Right forelimb (tissue), 1 donor: ENCODE data around the gene VSIG2.
A peak's percentile ranks its signal among the peaks of the same experiment; 100 is the strongest.

ENCODE experiments used
- DNase-seq: peaks from one replicate; pipeline ENCODE4 v3.0.0-alpha.2; 2018

The VSIG2 gene

DNA sequence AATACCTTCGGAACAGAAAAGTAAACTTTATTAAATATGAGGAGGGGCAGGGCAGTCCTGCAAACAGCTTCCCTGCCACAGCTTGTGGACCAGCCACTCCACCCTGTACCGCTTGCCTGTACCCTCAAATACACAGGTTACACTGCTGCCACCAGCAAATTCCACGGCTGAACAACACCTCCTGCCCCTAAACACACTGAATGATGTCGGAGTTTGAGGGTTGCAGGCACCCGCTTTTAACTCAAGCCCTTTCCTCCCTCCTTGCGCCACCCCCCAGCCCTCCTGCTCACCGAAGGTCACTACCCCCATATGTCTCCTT is 4.0 kb downstream of the VSIG2 start:
- no peak for DNase-seq

DNA sequence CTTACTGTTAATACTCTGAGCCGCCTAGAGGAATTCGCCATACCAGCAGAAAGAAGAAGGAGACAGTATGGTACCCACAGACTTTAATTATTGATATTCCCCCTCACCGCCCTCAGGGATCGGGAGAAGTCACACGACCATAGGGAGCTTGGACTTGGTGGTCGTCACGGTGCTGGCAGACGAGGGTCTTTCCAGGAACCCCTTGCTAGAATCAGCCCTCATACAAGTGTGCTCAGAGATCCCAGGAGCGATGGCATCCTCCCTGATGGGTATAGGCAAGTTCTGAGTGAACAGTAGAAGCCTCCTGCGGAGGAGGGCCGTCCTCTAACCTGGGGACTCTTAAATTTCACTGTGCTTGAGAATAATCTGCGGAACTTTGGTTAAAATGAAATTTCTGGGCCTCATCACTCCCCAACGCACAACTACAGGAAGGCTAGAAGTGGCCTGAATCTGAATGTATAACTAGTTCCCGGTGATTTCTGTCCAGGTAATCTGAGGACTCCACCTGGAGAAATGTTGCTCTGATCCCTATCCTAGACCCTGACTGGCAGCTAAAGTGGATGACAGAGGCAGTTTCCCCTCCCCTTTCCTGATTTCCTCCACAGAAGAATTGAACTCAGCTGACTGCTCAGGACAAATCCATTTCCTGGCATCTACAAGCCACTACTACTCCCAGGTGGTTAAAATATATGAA is 4.5 kb downstream of the VSIG2 start:
- DNase-seq = no peak

DNA sequence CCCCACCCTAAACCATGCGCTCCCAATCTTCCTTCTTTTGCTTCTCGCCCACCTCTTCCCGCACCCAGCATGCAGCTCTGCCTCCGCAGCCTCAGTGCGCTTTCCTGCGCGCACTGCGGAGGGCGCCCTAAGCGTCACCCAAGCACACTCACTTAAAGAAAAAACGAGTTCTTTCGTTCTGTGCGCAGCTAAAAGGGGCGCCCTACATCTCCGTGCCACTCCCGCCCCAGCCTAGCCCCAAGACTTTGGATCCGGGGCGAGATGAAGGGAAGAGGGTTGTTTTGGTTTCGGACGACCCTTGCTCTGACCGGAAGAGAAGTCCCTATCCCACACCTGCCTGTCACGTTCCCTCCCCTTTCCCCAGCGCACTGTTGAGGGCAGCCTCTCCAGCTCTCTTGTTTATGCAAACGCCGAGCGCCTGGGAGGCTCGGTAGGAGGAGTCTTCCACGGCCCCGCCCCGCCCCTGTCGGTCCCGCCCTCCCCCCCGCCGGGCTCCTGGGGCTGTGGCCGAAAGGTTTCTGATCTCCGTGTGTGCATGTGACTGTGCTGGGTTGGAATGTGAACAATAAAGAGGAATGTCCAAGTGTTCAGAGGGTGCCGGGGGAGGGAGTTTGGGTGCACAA is 5.3 kb downstream of the VSIG2 start:
- no peak for DNase-seq

DNA sequence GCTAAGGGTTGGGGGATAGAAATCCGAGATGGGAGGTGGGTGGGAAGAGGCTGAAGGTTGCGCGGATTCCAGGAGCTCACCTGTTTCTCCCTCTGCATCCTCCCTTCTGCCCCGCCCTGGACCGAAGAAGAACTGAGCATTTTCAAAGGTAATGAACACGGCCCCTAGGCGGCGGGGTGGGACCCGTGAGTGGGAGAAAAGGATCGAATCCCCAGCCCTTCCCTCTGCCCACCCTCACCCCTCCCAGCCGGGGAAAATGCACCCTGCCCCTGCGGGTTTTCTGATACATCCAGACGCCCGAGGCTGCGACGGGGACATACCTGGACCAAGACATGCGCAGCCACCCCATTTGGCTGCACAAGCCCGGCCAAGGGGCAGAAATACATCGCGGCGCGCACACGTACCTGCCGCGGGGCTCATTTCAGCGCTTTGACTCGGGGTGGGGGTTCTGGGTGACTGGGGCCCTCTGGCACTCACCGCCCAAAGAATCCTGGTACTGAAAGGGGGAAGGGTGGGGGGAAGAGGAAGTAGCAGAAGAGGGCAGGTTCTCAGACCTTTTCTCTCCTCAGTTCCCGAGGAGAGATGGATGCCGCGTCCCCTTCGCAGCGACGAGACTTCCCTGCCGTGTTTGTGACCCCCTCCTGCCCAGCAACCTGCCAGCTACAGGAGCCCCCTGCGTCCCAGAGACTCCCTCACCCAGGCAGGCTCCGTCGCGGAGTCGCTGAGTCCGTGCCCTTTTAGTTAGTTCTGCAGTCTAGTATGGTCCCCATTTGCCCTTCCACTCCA is 6.0 kb downstream of the VSIG2 start:
- no peak for DNase-seq

DNA sequence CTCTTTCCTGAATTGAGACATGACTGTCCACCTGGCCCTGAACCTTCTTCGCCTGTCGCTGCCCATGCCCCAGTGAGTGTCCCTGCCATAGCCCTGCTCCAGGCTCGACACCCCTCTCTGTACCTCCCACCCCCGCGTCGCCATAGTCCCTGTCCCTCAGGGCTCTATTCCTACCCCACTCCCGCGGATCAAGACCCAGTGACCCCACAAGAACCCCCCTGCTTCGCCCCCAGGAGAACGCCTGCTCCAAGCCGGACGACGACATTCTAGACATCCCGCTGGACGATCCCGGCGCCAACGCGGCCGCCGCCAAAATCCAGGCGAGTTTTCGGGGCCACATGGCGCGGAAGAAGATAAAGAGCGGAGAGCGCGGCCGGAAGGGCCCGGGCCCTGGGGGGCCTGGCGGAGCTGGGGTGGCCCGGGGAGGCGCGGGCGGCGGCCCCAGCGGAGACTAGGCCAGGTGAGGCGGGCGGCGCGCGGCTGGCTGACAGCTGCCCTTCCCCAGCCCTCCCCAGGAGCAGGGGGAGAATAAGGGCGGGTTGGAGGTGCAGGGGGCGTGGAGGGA is 6.7 kb downstream of the VSIG2 start:
- DNase-seq = no peak

DNA sequence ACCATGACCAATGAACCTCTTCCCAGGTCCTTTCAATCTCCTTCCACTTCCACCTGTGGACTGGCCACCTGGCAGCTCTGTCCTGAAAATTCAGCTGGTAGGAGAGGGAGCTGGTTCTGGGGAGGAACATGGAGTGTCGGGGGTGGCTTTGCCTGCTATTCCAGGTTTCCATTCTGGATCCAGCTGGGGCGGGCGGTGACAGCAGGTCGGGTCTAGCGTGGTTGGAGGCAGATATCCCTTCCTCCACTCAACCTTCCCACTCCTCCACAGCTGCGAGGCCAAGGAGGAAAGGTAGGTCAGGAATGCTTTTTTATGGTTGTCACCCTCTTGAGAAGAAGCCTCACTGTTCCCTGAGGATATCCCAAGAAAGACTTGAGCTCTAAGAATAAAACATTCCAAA is 9.0 kb downstream of the VSIG2 start:
- DNase-seq = no peak

- no peak for DNase-seq
Observed at GRCh38 chr11:124742555-124742954, 9.5 kb downstream of the VSIG2 start.

DNA sequence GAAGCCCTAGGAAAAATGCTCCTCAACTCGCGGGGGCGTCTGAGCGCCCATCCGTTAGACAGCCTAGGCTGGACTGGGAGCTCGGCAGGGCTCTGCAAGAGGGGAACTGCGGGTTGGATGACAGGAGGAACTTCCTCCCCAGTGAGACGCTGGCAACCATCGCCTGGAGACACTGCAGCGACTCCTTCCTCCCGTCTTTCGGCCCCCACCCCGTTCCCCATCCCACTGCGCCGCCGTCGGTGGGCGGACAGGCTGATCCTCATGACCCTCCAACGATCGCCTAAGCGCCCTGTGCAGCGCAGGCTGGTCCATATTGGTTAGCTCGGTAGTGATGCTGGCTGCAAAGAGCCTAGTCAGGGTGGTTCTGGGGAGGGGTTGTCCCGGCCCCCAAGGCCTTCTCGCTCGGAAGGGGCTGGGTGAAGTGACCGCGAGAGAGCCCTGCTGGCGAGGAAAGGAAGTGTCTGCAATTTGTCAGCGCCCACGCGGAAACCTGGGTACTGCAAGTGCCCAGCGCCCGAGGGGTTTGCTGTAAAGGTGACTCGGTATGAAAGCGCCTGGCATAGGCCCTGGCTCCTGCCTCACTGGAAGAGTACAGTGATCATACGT is 11.7 kb downstream of the VSIG2 start:
- DNase-seq = no peak

GRCh38 chr11:124739479-124740276 is 12.4 kb downstream of the VSIG2 start, which contains the start of gene NRGN:
NRGN (plus strand) TSS chr11:124739942; CDS start chr11:124740085, 143 bp downstream.
- DNase-seq = peak; percentile 94

- DNase-seq = no peak
Observed at GRCh38 chr11:124738713-124739478, 13.2 kb downstream of the VSIG2 start.

DNA sequence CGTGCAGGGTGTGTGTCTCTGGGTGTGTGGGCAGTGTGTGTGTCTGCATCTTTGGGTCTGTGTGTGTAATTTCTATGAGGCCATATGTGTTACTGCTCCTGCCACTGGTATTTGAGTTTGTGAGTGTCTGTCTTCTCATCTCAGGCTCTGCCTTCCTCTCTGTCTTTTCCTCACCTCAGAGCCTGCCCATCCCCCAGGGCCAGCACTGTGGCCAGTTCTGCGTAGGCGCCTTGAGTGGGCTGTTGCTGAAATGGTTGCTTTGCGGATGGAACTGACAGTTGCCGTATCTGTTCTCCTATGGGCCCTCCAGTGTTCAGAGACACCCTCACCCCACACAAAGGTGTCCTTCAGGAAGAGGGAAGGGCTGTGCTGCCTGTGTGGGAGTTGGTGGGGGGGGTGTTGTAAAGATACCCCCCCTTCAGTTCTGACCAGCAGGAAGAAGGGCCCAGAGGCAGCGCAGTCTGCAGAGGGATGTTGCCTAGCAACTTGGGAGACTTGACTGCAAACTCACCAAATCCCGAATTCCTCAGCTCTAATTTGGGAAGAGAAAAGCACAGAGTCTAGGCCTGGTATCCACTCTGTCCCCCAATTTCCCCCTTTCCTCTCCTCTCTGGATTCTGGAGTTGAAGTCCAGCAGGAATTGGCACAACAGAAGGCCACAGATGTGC is 14.3 kb downstream of the VSIG2 start:
- DNase-seq = no peak

DNA sequence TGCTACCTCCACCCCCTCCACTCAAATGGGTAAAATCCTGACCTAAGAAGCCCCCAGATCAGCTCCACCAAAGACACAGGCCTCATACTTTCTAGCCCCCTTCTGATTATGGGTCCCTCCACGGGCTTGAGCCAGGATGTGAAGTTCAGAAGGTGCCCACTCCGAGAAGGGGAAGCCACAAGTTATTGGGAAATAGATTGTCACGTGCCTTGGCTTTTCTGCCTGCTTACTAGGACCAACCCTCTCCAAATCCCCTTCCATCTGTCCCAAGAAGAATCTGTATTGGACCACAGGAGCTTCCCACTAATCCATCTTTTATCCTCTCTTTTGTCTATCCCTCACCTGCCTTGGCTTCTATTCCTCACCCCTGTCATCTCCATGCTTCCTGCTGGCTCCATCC is 15.3 kb downstream of the VSIG2 start:
- DNase-seq = no peak

GRCh38 chr11:124732230-124732629 is 19.8 kb downstream of the VSIG2 start:
- no peak for DNase-seq

DNA sequence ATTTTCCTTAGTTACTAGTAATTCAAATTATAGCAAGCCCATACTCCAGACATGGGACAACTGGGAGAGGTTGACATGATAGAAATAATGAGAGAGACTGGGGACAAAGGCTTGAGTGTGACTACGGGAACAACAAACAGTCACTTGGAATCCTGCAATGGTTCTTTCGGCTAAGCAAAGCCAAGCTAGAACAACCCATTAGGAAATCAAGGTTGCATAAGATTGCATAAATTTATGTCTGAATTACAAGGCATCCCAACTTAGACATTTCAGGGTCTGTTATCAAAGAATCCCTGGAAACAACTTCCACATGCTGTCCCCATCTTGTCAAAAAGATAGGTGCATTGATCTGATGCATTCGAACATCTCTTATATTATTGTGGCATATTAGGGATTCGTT is 22.5 kb downstream of the VSIG2 start:
- no peak for DNase-seq

GRCh38 chr11:124728134-124728533 is 23.9 kb downstream of the VSIG2 start:
- no peak for DNase-seq

DNA sequence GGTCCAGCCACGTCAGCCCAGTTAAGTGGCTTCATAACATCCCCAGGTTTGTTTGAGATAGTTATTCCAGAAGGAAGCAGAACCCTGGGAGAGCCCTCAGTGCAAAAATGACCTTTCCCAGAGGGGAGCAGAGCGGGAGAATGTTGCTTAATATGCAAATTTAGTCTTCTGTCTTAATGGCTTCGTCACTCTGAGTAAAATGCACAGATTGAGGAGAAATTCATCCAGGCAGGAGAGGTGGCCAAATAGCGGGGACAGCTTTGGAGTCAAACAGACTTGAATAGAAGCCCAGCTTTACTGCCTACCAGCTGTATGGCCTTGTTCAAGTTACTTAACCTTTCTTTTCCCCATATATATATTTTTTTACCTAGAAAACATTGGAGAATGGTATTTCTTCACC is 24.6 kb downstream of the VSIG2 start:
- no peak for DNase-seq

GRCh38 chr11:124725719-124726105 is 26.3 kb downstream of the VSIG2 start:
- DNase-seq = no peak

DNA sequence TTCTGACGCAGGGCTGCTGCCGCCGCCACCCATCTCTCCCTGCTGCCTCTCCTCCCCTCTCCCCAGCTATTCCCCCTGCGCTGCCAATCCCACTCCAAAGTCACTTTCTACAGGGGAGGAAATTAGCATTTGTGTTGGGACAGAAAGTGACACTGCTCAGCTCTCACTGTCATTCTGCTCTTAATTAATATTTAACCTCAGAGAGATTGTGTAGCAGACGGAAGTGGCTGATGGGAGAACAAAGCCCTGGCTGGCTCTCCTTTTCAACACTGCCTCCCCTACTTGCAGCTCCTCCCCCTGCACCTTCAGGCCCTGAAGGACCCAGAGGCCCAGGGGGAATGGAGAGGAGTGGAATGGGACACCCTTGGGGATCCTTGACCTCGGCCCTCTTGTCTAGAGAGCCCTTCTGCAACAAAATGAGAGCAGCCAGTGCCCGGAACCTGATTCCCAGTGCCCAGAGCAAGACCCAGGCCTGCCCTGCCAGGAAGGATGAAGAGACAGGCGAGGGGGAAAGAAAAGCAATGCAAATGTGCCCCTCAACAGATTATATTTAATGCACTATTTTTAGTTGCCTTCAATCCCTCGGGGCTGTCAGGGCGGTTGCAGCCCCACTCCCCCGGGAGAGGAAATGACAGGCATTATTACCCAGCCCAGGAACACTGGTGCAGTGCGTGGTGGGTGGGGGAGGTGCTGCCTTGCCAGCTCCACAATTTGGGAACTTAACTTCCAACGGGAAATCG is 26.9 kb downstream of the VSIG2 start:
- DNase-seq = no peak

DNA sequence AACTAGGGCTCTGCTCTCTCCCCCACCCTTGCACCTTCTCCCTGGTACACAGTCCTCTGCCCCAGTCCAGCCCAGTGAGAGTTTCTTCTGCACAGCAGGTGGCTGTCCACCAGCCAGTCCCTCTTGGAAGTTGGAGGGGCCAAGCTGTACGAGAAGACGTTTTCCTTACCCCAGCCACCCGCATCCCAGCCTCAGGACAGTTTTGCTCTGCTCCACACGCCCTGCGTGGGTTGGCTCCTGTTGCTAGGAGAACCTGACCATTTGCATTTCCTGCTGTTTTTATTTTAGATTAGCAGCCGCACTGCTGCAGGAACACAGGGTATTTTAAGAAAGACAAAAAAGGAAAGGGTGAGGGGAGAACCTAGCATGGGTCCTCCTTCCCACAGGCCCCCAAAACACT is 29.9 kb downstream of the VSIG2 start:
- no peak for DNase-seq

DNA sequence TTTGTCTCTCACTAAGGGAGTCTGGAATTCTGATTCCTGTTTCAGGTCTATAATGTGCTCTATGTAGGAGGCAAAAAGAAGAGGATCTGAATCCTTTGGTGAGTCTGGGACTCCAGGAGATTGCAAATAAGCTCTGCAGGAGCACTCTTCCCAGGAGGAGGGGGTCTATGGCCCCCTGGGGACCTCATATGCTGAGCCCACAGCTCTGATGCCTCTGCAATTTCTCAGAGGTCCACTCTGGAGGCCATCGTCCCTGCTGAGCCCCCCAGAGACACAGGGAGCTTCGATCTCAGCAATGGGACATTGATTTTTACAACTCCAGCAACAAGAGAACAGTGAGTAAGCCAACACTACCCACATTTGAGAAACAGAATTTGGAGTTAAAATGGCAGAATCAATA is 32.5 kb downstream of the VSIG2 start:
- DNase-seq = no peak
